WTC11 (cell line): ENCODE measurements around the gene NRSN2. TPM values are rescaled to one million over a fixed set of nuclear protein-coding genes. Genes with fewer than 3 reads are reported as not detected.

Experiments
- ATAC-seq: fragments of 200-7000 bp; cut with Tn5 transposase; 2 replicates; pipeline ENCODE4 v1.10.0; 2021; ENCODE audit warnings: mild to moderate bottlenecking, moderate library complexity
- CTCF ChIA-PET: fragments of 300-600 bp; sonication (Branson Sonifier 250); formaldehyde crosslinking; loops from one replicate; lab custom pipeline; 2021; ENCODE audit warnings: antibody characterized with exemption; lab: Charles Lee
- POLR2A ChIA-PET: fragments of 350-600 bp; sonication (Branson Sonifier 250); formaldehyde crosslinking; loops from one replicate; lab custom pipeline; 2021; ENCODE audit warnings: antibody characterized with exemption; lab: Charles Lee
- DNase-seq: peaks from one replicate; pipeline ENCODE4 v3.0.0; 2021; ENCODE audit warnings: low spot score
- H3K27ac Mint-ChIP-seq: 2 replicates; pipeline ENCODE4 v1.8.0; 2021; ENCODE audit warnings: mixed read lengths
- H3K27me3 Mint-ChIP-seq: 2 replicates; pipeline ENCODE4 v1.8.0; 2021; ENCODE audit warnings: low read depth, mild to moderate bottlenecking, moderate library complexity, mixed read lengths
- H3K36me3 Mint-ChIP-seq: 2 replicates; pipeline ENCODE4 v1.8.0; 2021; ENCODE audit warnings: mixed read lengths
- H3K4me1 Mint-ChIP-seq: 2 replicates; pipeline ENCODE4 v1.8.0; 2022; ENCODE audit warnings: mixed read lengths
- H3K4me3 Mint-ChIP-seq: 2 replicates; pipeline ENCODE4 v1.8.0; 2021; ENCODE audit warnings: mild to moderate bottlenecking, moderate library complexity, mixed read lengths
- H3K9me3 Mint-ChIP-seq: 2 replicates; pipeline ENCODE4 v1.8.0; 2021; ENCODE audit warnings: mixed read lengths
- CTCF ChIP-seq: fragments of 200-600 bp; IDR thresholded peaks from 2 replicates; pipeline ENCODE4 v1.8.0; 2022; ENCODE audit warnings: antibody characterized with exemption
- GABPB1 ChIP-seq: sonication (generic); formaldehyde crosslinking; IDR thresholded peaks from 2 replicates; pipeline ENCODE4 v1.8.1; 2023; ENCODE audit warnings: mild to moderate bottlenecking, missing genetic modification reagents
- MAX ChIP-seq: sonication (generic); formaldehyde crosslinking; IDR thresholded peaks from 2 replicates; pipeline ENCODE4 v1.8.0; 2022; ENCODE audit warnings: mild to moderate bottlenecking, missing genetic modification reagents
- PREB ChIP-seq: sonication (generic); formaldehyde crosslinking; IDR thresholded peaks from 2 replicates; pipeline ENCODE4 v1.8.1; 2022; ENCODE audit warnings: mild to moderate bottlenecking, missing genetic modification reagents, moderate library complexity, borderline replicate concordance
- SP1 ChIP-seq: sonication (generic); formaldehyde crosslinking; conservative IDR thresholded peaks from 2 replicates; pipeline ENCODE4 v1.8.1; 2022; ENCODE audit warnings: missing genetic modification reagents
- TP53 ChIP-seq: sonication (generic); formaldehyde crosslinking; IDR thresholded peaks from 2 replicates; pipeline ENCODE4 v1.8.1; 2023; ENCODE audit warnings: mild to moderate bottlenecking, missing genetic modification reagents
- ZBTB21 ChIP-seq: sonication (generic); formaldehyde crosslinking; IDR thresholded peaks from 2 replicates; pipeline ENCODE4 v1.8.1; 2023; ENCODE audit warnings: mild to moderate bottlenecking, missing genetic modification reagents, borderline replicate concordance
- ZNF121 ChIP-seq: sonication (generic); formaldehyde crosslinking; IDR thresholded peaks from 2 replicates; pipeline ENCODE4 v1.8.0; 2023; ENCODE audit warnings: missing genetic modification reagents
- total RNA-seq: library from RNA; stranded (reverse); gene quantifications from 3 replicates; pipeline ENCODE4 v1.2.3, GENCODE V29; 2021
- TF ChIP-seq, protein P1 (sequence below): sonication (generic); formaldehyde crosslinking; IDR thresholded peaks from 2 replicates; pipeline ENCODE4 v1.8.1; 2022; ENCODE audit warnings: mild to moderate bottlenecking, moderate library complexity, missing genetic modification reagents
- TF ChIP-seq, protein P2 (sequence below): sonication (generic); formaldehyde crosslinking; IDR thresholded peaks from 2 replicates; pipeline ENCODE4 v1.8.1; 2023; ENCODE audit warnings: mild to moderate bottlenecking, missing genetic modification reagents, moderate library complexity
- TF ChIP-seq, protein P3 (sequence below): sonication (generic); formaldehyde crosslinking; IDR thresholded peaks from 2 replicates; pipeline ENCODE4 v1.8.0; 2022; ENCODE audit warnings: mild to moderate bottlenecking, missing genetic modification reagents

The NRSN2 gene
- total RNA-seq, 1 experiment from 2014 or later, result 23.0 TPM

- DNase-seq (no peak), ATAC-seq (no peak)
- Mint-ChIP-seq H3K27ac (no peak overlapping the region), H3K4me3 (no peak overlapping the region), H3K36me3 (no peaks in the 10 kb centered on the region), H3K4me1 (peaks cover 15% of the 10 kb centered on the region), H3K27me3 (no peaks in the 10 kb centered on the region), H3K9me3 (no peaks in the 10 kb centered on the region)
- TF ChIP-seq ZNF121 (CRISPR knock-in tag), result 0 out of 2 replicates have a peak, but pooled peaks have one; percentile 34
- TF ChIP-seq, protein P1, sequence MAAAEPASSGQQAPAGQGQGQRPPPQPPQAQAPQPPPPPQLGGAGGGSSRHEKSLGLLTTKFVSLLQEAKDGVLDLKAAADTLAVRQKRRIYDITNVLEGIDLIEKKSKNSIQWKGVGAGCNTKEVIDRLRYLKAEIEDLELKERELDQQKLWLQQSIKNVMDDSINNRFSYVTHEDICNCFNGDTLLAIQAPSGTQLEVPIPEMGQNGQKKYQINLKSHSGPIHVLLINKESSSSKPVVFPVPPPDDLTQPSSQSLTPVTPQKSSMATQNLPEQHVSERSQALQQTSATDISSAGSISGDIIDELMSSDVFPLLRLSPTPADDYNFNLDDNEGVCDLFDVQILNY (CRISPR knock-in tag), result no peak
- ChIA-PET CTCF (interaction anchor here (0.6 to 4.7 kb wide), 4 partner anchors 22 to 94 kb away, joined by 3 to 38 read pairs (median 4); no protein-coding TSS in a partner anchor), POLR2A (interaction anchor here (0.6 kb wide), 1 partner anchor 103 kb away, joined by 5 read pairs; the partner anchor contains the start of gene TBC1D20)
Observed at GRCh38 chr20:358891-359555, 12.1 kb downstream of the NRSN2 start.

DNA sequence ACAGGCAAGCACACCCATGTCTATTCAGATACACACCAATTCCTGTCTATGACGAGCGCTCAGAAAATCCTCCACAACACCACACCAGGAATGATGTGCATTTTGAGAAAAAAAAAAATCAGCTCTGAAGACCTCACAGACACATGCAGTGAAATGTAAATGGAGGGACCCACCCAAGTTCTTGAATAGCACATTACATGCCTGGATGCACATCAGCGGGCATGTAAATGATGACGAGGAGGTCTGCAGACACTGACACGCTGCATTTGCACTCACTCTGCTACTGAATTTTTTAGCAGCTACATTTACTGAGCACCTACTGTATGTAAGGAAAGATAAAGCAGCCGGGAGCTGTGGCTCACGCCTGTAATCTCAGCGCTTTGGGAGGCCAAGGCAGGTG is 14.7 kb downstream of the NRSN2 start:
- DNase-seq, result no peak
- no peaks in the 10 kb centered on the region for H3K36me3 Mint-ChIP-seq
- H3K27ac Mint-ChIP-seq, result no peak overlapping the region
- no peaks in the 10 kb centered on the region for H3K9me3 Mint-ChIP-seq
- no peak for TF ChIP-seq TP53 (CRISPR knock-in tag)
- TF ChIP-seq GABPB1 (CRISPR knock-in tag), result 0 out of 2 replicates have a peak, but pooled peaks have one; percentile 1
- ChIA-PET CTCF (interaction anchor here (0.9 to 4.7 kb wide), 9 partner anchors 10 to 377 kb away, joined by 3 to 38 read pairs (median 9); partner anchors contain the start of gene TRIB3), POLR2A (no interaction called here)
- H3K4me1 Mint-ChIP-seq, result peaks cover 23% of the 10 kb centered on the region
- no peak overlapping the region for H3K4me3 Mint-ChIP-seq
- H3K27me3 Mint-ChIP-seq, result peaks cover 3% of the 10 kb centered on the region; the same call in 1 of the 2 replicates
- ATAC-seq, result no peak

DNA sequence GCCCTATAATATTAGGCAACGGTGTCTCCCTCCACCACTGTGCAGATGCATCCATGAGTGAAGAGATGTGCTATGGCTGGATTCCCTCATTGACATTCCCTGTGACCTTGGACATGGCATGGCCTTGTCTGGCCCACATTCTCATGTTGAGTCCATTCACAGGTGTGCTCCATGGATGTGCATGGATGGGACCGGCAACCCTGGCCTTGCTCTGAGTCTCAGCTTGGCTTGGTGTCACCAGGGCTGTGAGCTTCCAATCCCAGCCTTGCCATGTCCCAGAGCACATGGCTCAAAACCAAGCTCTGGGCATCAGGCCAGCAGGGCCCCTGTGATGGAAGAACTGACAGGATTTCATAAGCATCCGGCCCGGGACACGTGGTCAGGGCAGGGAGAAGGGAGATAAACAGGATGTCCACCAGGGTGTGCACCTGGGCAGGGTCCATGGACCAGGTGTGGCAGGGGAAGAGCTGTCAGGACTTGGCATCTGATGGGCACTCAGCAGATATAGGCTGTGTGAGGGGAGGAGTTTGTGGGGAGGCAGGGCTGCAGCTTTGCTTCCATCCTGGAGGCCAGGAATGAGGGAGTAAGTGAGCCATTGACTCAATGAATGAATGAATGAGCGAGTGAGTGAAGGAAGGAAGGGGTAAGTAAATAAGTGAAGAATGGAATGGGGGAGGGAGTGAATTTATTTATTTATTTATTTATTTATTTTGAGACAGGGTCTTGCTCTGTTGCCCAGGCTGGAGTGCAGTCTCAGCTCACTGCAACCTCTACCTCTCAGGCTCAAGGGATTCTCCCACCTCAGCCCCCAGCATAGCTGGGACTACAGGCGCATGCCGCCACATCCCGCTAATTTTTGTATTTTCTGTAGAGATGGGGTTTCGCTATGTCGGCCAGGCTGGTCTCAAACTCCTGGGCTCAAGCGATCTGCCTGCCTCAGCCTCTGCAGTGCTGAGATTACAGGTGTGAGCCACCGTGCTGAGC is 15.7 kb downstream of the NRSN2 start:
- DNase-seq (peak; percentile 57), ATAC-seq (peak; percentile 71)
- H3K27me3 Mint-ChIP-seq, result peaks cover 3% of the 10 kb centered on the region; the same call in 1 of the 2 replicates
- H3K36me3 Mint-ChIP-seq, result no peaks in the 10 kb centered on the region
- no peaks in the 10 kb centered on the region for H3K9me3 Mint-ChIP-seq
- ChIA-PET POLR2A (interaction anchor here (0.6 to 1.6 kb wide), 4 partner anchors 12 to 72 kb away, joined by 3 to 6 read pairs (median 4); partner anchors contain the start of gene TRIB3), CTCF (interaction anchor here (0.8 to 4.7 kb wide), 22 partner anchors 8 to 378 kb away, joined by 3 to 38 read pairs (median 3); partner anchors contain the start of genes NRSN2 and TRIB3)
- H3K4me3 Mint-ChIP-seq, result no peak overlapping the region
- H3K4me1 Mint-ChIP-seq, result peaks cover 23% of the 10 kb centered on the region
- no peak overlapping the region for H3K27ac Mint-ChIP-seq
- TF ChIP-seq GABPB1 (CRISPR knock-in tag) (peak; percentile 100), CTCF (peak; percentile 28; the same call in 1 of the 2 replicates), PREB (peak; percentile 52; the same call in 1 of the 2 replicates), ZBTB21 (CRISPR knock-in tag) (no peak), SP1 (CRISPR knock-in tag) (no peak), MAX (CRISPR knock-in tag) (peak; percentile 70)
- TF ChIP-seq, protein P2, sequence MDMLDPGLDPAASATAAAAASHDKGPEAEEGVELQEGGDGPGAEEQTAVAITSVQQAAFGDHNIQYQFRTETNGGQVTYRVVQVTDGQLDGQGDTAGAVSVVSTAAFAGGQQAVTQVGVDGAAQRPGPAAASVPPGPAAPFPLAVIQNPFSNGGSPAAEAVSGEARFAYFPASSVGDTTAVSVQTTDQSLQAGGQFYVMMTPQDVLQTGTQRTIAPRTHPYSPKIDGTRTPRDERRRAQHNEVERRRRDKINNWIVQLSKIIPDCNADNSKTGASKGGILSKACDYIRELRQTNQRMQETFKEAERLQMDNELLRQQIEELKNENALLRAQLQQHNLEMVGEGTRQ (CRISPR knock-in tag), result peak; percentile 64
- TF ChIP-seq, protein P3, sequence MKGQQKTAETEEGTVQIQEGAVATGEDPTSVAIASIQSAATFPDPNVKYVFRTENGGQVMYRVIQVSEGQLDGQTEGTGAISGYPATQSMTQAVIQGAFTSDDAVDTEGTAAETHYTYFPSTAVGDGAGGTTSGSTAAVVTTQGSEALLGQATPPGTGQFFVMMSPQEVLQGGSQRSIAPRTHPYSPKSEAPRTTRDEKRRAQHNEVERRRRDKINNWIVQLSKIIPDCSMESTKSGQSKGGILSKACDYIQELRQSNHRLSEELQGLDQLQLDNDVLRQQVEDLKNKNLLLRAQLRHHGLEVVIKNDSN (CRISPR knock-in tag), result peak; percentile 65; the same call in 1 of the 2 replicates
